Measurements from ENCODE around the gene LOC128125822.

Gene LOC128125822

GRCh38 chr6:63553208-63553607, 19.1 kb upstream of the LOC128125822 start:
- no peaks in the 10 kb centered on the region for H3K36me3 Mint-ChIP-seq
- H3K4me3 ChIP-seq (ENCODE audit: control insufficient read depth in 1 of 2, extremely low read depth in 1 of 2, low read length in 1 of 2): no peak overlapping the region
- peaks cover 13 to 21% of the 10 kb centered on the region in 2 donors for H3K27me3 Mint-ChIP-seq
- no peak overlapping the region for H3K27ac ChIP-seq (ENCODE audit: low read length)
- WGBS (ENCODE audit: insufficient coverage): 45% methylated on average over 2 of the region's 3 CpGs
- POLR2A ChIA-PET: no interaction called here
- CTCF ChIA-PET: interaction anchor here (0.6 to 0.7 kb wide), 2 partner anchors 23 to 34 kb away, joined by 3 read pairs; no protein-coding TSS in a partner anchor
- no peak overlapping the region for H3K27ac Mint-ChIP-seq
- H3K27me3 ChIP-seq (replicated peaks in 1 of 2; ENCODE audit: control insufficient read depth in 2 of 2, extremely low read depth in 1 of 2, insufficient read depth in 2 of 2, low read length in 1 of 2): no peaks in the 10 kb centered on the region
- no peaks in the 10 kb centered on the region for H3K4me1 Mint-ChIP-seq
- ATAC-seq (replicated peaks in 1 of 4): no peak
- no peaks in the 10 kb centered on the region for H3K9me3 Mint-ChIP-seq
- no peak overlapping the region for H3K4me3 Mint-ChIP-seq
- DNase-seq: no peak
- H3K36me3 ChIP-seq (ENCODE audit: control insufficient read depth in 2 of 2, extremely low read depth in 1 of 2, insufficient read depth in 1 of 2, low read length in 1 of 2): no peaks in the 10 kb centered on the region
- no peaks in the 10 kb centered on the region for H3K4me1 ChIP-seq (ENCODE audit: control insufficient read depth in 1 of 2, extremely low read depth in 1 of 2, insufficient read depth in 2 of 2, low read length in 2 of 2)
- no peaks in the 10 kb centered on the region for H3K9me3 ChIP-seq

DNA sequence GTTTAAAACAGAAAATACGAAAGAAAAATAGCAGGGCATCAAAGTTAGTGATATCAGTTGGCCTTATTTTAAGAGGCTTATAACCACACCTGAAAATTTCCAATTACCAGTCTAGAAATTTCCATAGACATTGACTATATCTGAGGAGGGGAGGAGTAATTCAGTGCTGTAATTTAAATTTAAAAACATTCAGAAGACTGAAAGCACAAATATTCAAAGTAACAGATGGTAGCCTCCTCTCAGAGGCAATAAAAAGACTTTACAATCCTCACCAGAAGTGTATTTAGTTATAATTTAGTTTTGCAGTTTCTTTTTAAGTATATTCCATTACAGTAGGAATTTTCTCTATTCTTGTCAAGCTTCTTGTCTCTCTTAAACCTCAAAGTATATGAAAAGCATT, 18.4 kb upstream of the LOC128125822 start:
- ATAC-seq (replicated peaks in 1 of 4) (no peak), DNase-seq (no peak)
- H3K4me3 Mint-ChIP-seq: no peak overlapping the region
- H3K4me1 ChIP-seq (ENCODE audit: control insufficient read depth in 1 of 2, extremely low read depth in 1 of 2, insufficient read depth in 2 of 2, low read length in 2 of 2): no peaks in the 10 kb centered on the region
- H3K4me1 Mint-ChIP-seq: no peaks in the 10 kb centered on the region
- WGBS (ENCODE audit: insufficient coverage): no CpG with 5 or more reads among the region's 1 CpG
- H3K4me3 ChIP-seq (ENCODE audit: control insufficient read depth in 1 of 2, extremely low read depth in 1 of 2, low read length in 1 of 2): no peak overlapping the region
- H3K9me3 ChIP-seq: no peaks in the 10 kb centered on the region
- H3K9me3 Mint-ChIP-seq: no peaks in the 10 kb centered on the region
- H3K27me3 ChIP-seq (replicated peaks in 1 of 2; ENCODE audit: control insufficient read depth in 2 of 2, extremely low read depth in 1 of 2, insufficient read depth in 2 of 2, low read length in 1 of 2): no peaks in the 10 kb centered on the region
- ChIA-PET CTCF (no interaction called here), POLR2A (no interaction called here)
- no peaks in the 10 kb centered on the region for H3K36me3 ChIP-seq (ENCODE audit: control insufficient read depth in 2 of 2, extremely low read depth in 1 of 2, insufficient read depth in 1 of 2, low read length in 1 of 2)
- no peaks in the 10 kb centered on the region for H3K36me3 Mint-ChIP-seq
- H3K27ac ChIP-seq (ENCODE audit: low read length): no peak overlapping the region
- peaks cover 18 to 25% of the 10 kb centered on the region in 2 donors for H3K27me3 Mint-ChIP-seq
- H3K27ac Mint-ChIP-seq: no peak overlapping the region

- ATAC-seq (replicated peaks in 1 of 4): no peak
- Histone ChIP-seq H3K27me3 (replicated peaks in 1 of 2; ENCODE audit: control insufficient read depth in 2 of 2, extremely low read depth in 1 of 2, insufficient read depth in 2 of 2, low read length in 1 of 2) (no peaks in the 10 kb centered on the region), H3K36me3 (ENCODE audit: control insufficient read depth in 2 of 2, extremely low read depth in 1 of 2, insufficient read depth in 1 of 2, low read length in 1 of 2) (no peaks in the 10 kb centered on the region), H3K4me3 (ENCODE audit: control insufficient read depth in 1 of 2, extremely low read depth in 1 of 2, low read length in 1 of 2) (no peak overlapping the region), H3K9me3 (no peaks in the 10 kb centered on the region), H3K27ac (ENCODE audit: low read length) (no peak overlapping the region), H3K4me1 (ENCODE audit: control insufficient read depth in 1 of 2, extremely low read depth in 1 of 2, insufficient read depth in 2 of 2, low read length in 2 of 2) (no peaks in the 10 kb centered on the region)
- H3K4me1 Mint-ChIP-seq: no peaks in the 10 kb centered on the region
- H3K27ac Mint-ChIP-seq: no peak overlapping the region
- no peak for DNase-seq
- CTCF ChIA-PET: no interaction called here
- POLR2A ChIA-PET: no interaction called here
- H3K27me3 Mint-ChIP-seq: peaks cover 19 to 25% of the 10 kb centered on the region in 2 donors
- H3K36me3 Mint-ChIP-seq: no peaks in the 10 kb centered on the region
- H3K4me3 Mint-ChIP-seq: no peak overlapping the region
- WGBS (ENCODE audit: insufficient coverage): no CpG with 5 or more reads among the region's 1 CpG
- no peaks in the 10 kb centered on the region for H3K9me3 Mint-ChIP-seq
Observed at GRCh38 chr6:63554782-63555181, 17.5 kb upstream of the LOC128125822 start.

DNA sequence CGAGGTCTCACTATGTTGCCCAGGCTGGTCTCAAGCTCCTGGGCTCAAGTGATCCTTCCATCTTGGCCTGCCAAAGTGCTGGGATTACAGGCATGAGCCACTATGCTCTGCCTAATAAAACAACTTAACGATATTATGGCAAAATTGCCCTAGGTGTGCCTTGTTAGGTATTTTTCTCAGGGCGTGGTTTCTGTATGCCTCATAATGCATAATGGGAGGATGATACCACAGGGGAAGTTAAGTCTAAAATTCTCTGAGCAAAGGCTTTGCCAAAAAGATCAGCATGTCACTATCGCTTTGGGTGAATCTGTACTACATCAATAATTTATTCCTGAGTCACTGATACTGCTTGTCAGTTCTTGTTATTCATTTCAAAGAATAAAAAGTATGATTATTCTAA, 15.9 kb upstream of the LOC128125822 start:
- Histone ChIP-seq H3K27ac (ENCODE audit: low read length) (no peak overlapping the region), H3K27me3 (replicated peaks in 1 of 2; ENCODE audit: control insufficient read depth in 2 of 2, extremely low read depth in 1 of 2, insufficient read depth in 2 of 2, low read length in 1 of 2) (no peaks in the 10 kb centered on the region), H3K4me1 (ENCODE audit: control insufficient read depth in 1 of 2, extremely low read depth in 1 of 2, insufficient read depth in 2 of 2, low read length in 2 of 2) (no peaks in the 10 kb centered on the region), H3K4me3 (ENCODE audit: control insufficient read depth in 1 of 2, extremely low read depth in 1 of 2, low read length in 1 of 2) (no peak overlapping the region), H3K9me3 (no peaks in the 10 kb centered on the region), H3K36me3 (ENCODE audit: control insufficient read depth in 2 of 2, extremely low read depth in 1 of 2, insufficient read depth in 1 of 2, low read length in 1 of 2) (no peaks in the 10 kb centered on the region)
- no peaks in the 10 kb centered on the region for H3K9me3 Mint-ChIP-seq
- DNase-seq (no peak), ATAC-seq (replicated peaks in 1 of 4) (no peak)
- no peaks in the 10 kb centered on the region for H3K36me3 Mint-ChIP-seq
- ChIA-PET POLR2A (interaction anchor here in 1 of 2 donors (0.6 kb wide), 1 partner anchor 25 kb away, joined by 4 read pairs; no protein-coding TSS in a partner anchor), CTCF (interaction anchor here in 1 of 2 donors (0.6 kb wide), 1 partner anchor 75 kb away, joined by 3 read pairs; no protein-coding TSS in a partner anchor)
- H3K4me1 Mint-ChIP-seq: no peaks in the 10 kb centered on the region
- 100% methylated on average over 1 of the region's 4 CpGs for WGBS (ENCODE audit: insufficient coverage)
- no peak overlapping the region for H3K4me3 Mint-ChIP-seq
- H3K27ac Mint-ChIP-seq: no peak overlapping the region
- H3K27me3 Mint-ChIP-seq: peaks cover 19 to 29% of the 10 kb centered on the region in 2 donors

- no peak overlapping the region for H3K27ac Mint-ChIP-seq
- no peak overlapping the region for H3K4me3 ChIP-seq (ENCODE audit: control insufficient read depth in 1 of 2, extremely low read depth in 1 of 2, low read length in 1 of 2)
- H3K36me3 ChIP-seq (ENCODE audit: control insufficient read depth in 2 of 2, extremely low read depth in 1 of 2, insufficient read depth in 1 of 2, low read length in 1 of 2): no peaks in the 10 kb centered on the region
- POLR2A ChIA-PET: no interaction called here
- no peaks in the 10 kb centered on the region for H3K9me3 ChIP-seq
- CTCF ChIA-PET: no interaction called here
- ATAC-seq (replicated peaks in 1 of 4): no peak
- H3K4me1 Mint-ChIP-seq: no peaks in the 10 kb centered on the region
- DNase-seq: no peak
- H3K4me3 Mint-ChIP-seq: no peak overlapping the region
- H3K27me3 ChIP-seq (replicated peaks in 1 of 2; ENCODE audit: control insufficient read depth in 2 of 2, extremely low read depth in 1 of 2, insufficient read depth in 2 of 2, low read length in 1 of 2): no peaks in the 10 kb centered on the region
- H3K4me1 ChIP-seq (ENCODE audit: control insufficient read depth in 1 of 2, extremely low read depth in 1 of 2, insufficient read depth in 2 of 2, low read length in 2 of 2): no peaks in the 10 kb centered on the region
- H3K27ac ChIP-seq (ENCODE audit: low read length): no peak overlapping the region
- no peaks in the 10 kb centered on the region for H3K9me3 Mint-ChIP-seq
- H3K27me3 Mint-ChIP-seq: peaks cover 18 to 29% of the 10 kb centered on the region in 2 donors
- H3K36me3 Mint-ChIP-seq: no peaks in the 10 kb centered on the region
Observed at GRCh38 chr6:63558278-63558677, 14.0 kb upstream of the LOC128125822 start.

- Histone ChIP-seq H3K36me3 (ENCODE audit: control insufficient read depth in 2 of 2, extremely low read depth in 1 of 2, insufficient read depth in 1 of 2, low read length in 1 of 2) (no peaks in the 10 kb centered on the region), H3K4me3 (ENCODE audit: control insufficient read depth in 1 of 2, extremely low read depth in 1 of 2, low read length in 1 of 2) (no peak overlapping the region), H3K4me1 (ENCODE audit: control insufficient read depth in 1 of 2, extremely low read depth in 1 of 2, insufficient read depth in 2 of 2, low read length in 2 of 2) (no peaks in the 10 kb centered on the region), H3K27ac (ENCODE audit: low read length) (no peak overlapping the region), H3K27me3 (replicated peaks in 1 of 2; ENCODE audit: control insufficient read depth in 2 of 2, extremely low read depth in 1 of 2, insufficient read depth in 2 of 2, low read length in 1 of 2) (no peaks in the 10 kb centered on the region), H3K9me3 (no peaks in the 10 kb centered on the region)
- no peak for ATAC-seq (replicated peaks in 1 of 4)
- DNase-seq: no peak
- H3K4me3 Mint-ChIP-seq: no peak overlapping the region
- ChIA-PET CTCF (no interaction called here), POLR2A (no interaction called here)
- H3K27ac Mint-ChIP-seq: no peak overlapping the region
- no peaks in the 10 kb centered on the region for H3K4me1 Mint-ChIP-seq
- H3K36me3 Mint-ChIP-seq: no peaks in the 10 kb centered on the region
- WGBS (ENCODE audit: insufficient coverage): no CpG with 5 or more reads among the region's 1 CpG
- H3K27me3 Mint-ChIP-seq: peaks cover 14 to 28% of the 10 kb centered on the region in 2 donors
- no peaks in the 10 kb centered on the region for H3K9me3 Mint-ChIP-seq
Observed at GRCh38 chr6:63560801-63561287, 11.4 kb upstream of the LOC128125822 start.

DNA sequence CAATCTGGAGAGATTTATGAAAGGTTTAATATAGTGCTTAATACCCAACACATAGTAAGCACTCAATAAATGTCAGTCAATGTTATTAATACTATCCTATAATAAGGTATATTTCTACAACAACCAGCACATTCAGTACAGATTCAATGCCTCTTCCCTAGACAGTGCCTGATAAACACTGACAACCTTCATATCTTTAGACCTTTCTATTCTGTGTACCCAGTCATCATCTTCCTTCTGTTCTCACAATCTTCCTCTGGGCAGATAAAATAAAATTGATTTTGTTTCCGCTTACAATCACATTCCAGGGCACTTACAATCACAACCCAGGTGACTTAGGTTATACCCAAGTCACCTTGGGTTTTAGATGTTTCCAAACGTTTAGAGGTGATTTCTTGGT, 11.0 kb upstream of the LOC128125822 start:
- DNase-seq: no peak
- H3K4me3 ChIP-seq (ENCODE audit: control insufficient read depth in 1 of 2, extremely low read depth in 1 of 2, low read length in 1 of 2): no peak overlapping the region
- H3K4me1 ChIP-seq (ENCODE audit: control insufficient read depth in 1 of 2, extremely low read depth in 1 of 2, insufficient read depth in 2 of 2, low read length in 2 of 2): no peaks in the 10 kb centered on the region
- Mint-ChIP-seq H3K4me3 (no peak overlapping the region), H3K27me3 (peaks cover 14 to 27% of the 10 kb centered on the region in 2 donors), H3K36me3 (no peaks in the 10 kb centered on the region), H3K27ac (no peak overlapping the region), H3K9me3 (no peaks in the 10 kb centered on the region), H3K4me1 (no peaks in the 10 kb centered on the region)
- ChIA-PET POLR2A (no interaction called here), CTCF (no interaction called here)
- no peak for ATAC-seq (replicated peaks in 1 of 4)
- H3K27ac ChIP-seq (ENCODE audit: low read length): no peak overlapping the region
- no peaks in the 10 kb centered on the region for H3K27me3 ChIP-seq (replicated peaks in 1 of 2; ENCODE audit: control insufficient read depth in 2 of 2, extremely low read depth in 1 of 2, insufficient read depth in 2 of 2, low read length in 1 of 2)
- H3K9me3 ChIP-seq: no peaks in the 10 kb centered on the region
- 60% methylated on average over 1 of the region's 2 CpGs for WGBS (ENCODE audit: insufficient coverage)
- no peaks in the 10 kb centered on the region for H3K36me3 ChIP-seq (ENCODE audit: control insufficient read depth in 2 of 2, extremely low read depth in 1 of 2, insufficient read depth in 1 of 2, low read length in 1 of 2)
